ENCODE measurements around the gene THAP5. TPM values are rescaled to one million over a fixed set of nuclear protein-coding genes. Genes with fewer than 3 reads are reported as not detected.

Gene THAP5
- total RNA-seq, 1 donor from 2014 or later = 26.3 TPM

DNA sequence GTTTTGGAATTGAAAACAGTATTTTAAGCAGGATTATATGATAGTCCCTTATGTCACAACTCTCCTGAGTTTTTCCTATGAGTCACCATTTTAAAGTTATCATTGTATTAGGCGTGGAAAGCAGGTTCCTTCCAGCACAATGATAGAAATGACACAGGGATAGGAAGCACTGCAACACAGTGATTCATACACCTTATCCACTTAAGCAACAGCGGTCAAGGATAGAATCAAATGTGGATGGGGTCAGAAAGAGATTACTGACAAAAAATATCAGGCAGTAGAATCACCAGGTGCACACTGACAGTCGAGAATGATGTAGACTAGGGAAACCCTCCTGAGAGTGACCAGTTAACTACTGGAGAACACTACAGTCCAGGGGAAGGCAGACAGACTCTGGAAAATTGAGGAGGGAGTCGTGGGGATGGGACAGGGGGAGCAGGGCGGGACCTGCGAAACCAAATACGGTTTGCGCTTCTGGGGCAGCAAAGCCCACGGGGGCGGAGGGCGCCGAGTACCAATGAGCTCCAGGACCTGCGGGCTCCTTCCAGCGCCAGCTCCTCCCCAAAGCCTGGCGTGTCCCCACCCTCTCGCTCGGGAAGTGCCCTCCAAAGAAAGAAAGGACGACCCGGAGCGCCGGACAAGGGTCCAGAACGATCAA lies 44.0 kb downstream of the THAP5 start:
- peaks cover 56% of the 10 kb centered on the region for H3K4me1 Mint-ChIP-seq
- intact Hi-C loops (cut with micrococcal nuclease) = loop anchor here (10.0 kb wide), 1 partner anchor 631 kb away; the partner anchor contains the start of gene DLD
- peak overlapping the region; percentile 96 for H3K4me3 Mint-ChIP-seq
- H3K27me3 Mint-ChIP-seq = no peaks in the 10 kb centered on the region
- H3K27ac Mint-ChIP-seq = peak overlapping the region; percentile 97
- TF ChIP-seq, protein P1, sequence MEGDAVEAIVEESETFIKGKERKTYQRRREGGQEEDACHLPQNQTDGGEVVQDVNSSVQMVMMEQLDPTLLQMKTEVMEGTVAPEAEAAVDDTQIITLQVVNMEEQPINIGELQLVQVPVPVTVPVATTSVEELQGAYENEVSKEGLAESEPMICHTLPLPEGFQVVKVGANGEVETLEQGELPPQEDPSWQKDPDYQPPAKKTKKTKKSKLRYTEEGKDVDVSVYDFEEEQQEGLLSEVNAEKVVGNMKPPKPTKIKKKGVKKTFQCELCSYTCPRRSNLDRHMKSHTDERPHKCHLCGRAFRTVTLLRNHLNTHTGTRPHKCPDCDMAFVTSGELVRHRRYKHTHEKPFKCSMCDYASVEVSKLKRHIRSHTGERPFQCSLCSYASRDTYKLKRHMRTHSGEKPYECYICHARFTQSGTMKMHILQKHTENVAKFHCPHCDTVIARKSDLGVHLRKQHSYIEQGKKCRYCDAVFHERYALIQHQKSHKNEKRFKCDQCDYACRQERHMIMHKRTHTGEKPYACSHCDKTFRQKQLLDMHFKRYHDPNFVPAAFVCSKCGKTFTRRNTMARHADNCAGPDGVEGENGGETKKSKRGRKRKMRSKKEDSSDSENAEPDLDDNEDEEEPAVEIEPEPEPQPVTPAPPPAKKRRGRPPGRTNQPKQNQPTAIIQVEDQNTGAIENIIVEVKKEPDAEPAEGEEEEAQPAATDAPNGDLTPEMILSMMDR (IDR thresholded peaks at IDR 0.05) = no peak
- ChIA-PET POLR2A (interaction anchor here (0.8 to 4.8 kb wide), 16 partner anchors 10 to 782 kb away, joined by 3 to 125 read pairs (median 4); partner anchors contain the start of genes CBLL1, DNAJB9 and THAP5), CTCF (interaction anchor here (1.0 to 2.6 kb wide), 6 partner anchors 22 to 80 kb away, joined by 3 to 12 read pairs (median 4); partner anchors contain the start of genes DNAJB9 and THAP5)
- DNase-seq = no peak
- no peaks in the 10 kb centered on the region for H3K9me3 Mint-ChIP-seq
- H3K36me3 Mint-ChIP-seq (ENCODE audit: low read depth) = peaks cover 33% of the 10 kb centered on the region
- peak; percentile 26 for ATAC-seq (ENCODE audit: low read depth)

DNA sequence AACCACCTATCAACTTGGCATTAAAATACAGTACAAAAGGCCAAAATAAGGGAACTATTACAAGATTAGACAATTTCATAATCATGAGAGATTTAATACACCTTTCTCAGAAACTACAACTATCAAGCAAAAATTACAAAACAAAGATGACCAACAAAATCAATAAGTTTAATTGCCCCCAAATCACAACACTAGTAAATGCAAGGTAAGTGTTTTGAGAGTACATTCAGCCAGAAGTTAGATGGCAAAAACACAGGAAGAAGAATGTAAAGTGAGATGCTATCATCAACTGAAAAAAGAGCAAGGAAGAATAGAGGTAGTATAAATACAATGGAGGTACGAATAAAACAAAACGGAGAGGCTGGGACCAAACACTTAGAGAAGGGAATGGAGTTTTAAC lies 46.7 kb downstream of the THAP5 start:
- ATAC-seq (ENCODE audit: low read depth) = no peak
- peak overlapping the region; percentile 24 for H3K4me3 Mint-ChIP-seq
- ChIA-PET CTCF (interaction anchor here (0.8 kb wide), 1 partner anchor 26 kb away, joined by 3 read pairs; no protein-coding TSS in a partner anchor), POLR2A (interaction anchor here (4.8 kb wide), 1 partner anchor 19 kb away, joined by 68 read pairs; no protein-coding TSS in a partner anchor)
- peaks cover 68% of the 10 kb centered on the region for H3K4me1 Mint-ChIP-seq
- DNase-seq = no peak
- TF ChIP-seq, protein P1 (IDR thresholded peaks at IDR 0.05) = no peak
- intact Hi-C loops (cut with micrococcal nuclease) = loop anchor here (10.0 kb wide), 1 partner anchor 628 kb away; the partner anchor contains the start of gene DLD
- H3K9me3 Mint-ChIP-seq = peaks cover 2% of the 10 kb centered on the region
- peaks cover 56% of the 10 kb centered on the region for H3K36me3 Mint-ChIP-seq (ENCODE audit: low read depth)
- H3K27me3 Mint-ChIP-seq = no peaks in the 10 kb centered on the region
- peak overlapping the region; percentile 25 for H3K27ac Mint-ChIP-seq

DNA sequence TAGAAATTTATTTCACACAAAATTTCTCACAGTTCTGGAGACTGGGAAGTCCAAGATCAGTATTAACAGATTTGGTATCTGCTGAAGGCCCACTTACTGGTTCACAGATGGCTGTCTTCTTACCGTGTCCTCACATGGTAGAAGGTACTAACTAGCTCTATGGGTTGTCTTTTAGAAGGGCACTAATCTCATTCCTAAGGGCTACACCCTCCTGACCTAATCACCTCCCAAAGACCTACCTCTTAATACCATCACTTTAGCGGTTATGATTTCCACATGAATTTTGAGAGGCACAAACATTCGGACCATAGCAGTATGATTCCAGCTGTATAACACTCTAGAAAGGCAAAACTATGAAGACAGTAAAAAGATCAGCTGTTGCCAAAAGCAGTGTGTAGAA lies 51.6 kb downstream of the THAP5 start:
- Mint-ChIP-seq H3K4me3 (no peak overlapping the region), H3K27ac (no peak overlapping the region), H3K4me1 (peaks cover 65% of the 10 kb centered on the region), H3K36me3 (ENCODE audit: low read depth) (peaks cover 72% of the 10 kb centered on the region), H3K9me3 (peaks cover 2% of the 10 kb centered on the region), H3K27me3 (no peaks in the 10 kb centered on the region)
- ATAC-seq (ENCODE audit: low read depth) (no peak), DNase-seq (no peak)
- POLR2A ChIA-PET = interaction anchor here (1.0 to 1.5 kb wide), 2 partner anchors 9 to 14 kb away, joined by 4 to 6 read pairs; no protein-coding TSS in a partner anchor
- CTCF ChIA-PET = interaction anchor here (0.9 kb wide), 1 partner anchor 14 kb away, joined by 4 read pairs; no protein-coding TSS in a partner anchor
- TF ChIP-seq, protein P1 (IDR thresholded peaks at IDR 0.05) = no peak
- intact Hi-C loops (cut with micrococcal nuclease) = no loop called here

DNA sequence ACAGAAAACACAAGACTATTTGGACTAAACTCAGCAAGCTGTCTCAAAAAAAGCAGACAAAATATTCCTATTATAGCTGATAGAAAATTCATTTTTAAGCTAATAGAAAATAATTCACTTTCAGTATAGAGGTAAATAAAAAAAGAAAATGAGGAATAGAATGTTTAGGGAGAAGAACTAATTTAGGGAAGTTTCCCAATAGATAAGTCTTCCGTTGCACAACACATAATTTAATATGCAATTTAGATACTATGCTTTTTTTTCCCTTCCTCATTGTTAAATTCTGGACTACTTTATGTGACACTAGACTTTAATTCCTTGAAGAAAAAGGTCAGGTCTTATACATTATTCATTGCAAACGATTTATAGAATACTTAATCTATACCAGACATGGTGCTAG lies 53.9 kb downstream of the THAP5 start:
- Mint-ChIP-seq H3K4me1 (peaks cover 61% of the 10 kb centered on the region), H3K27me3 (no peaks in the 10 kb centered on the region), H3K4me3 (no peak overlapping the region), H3K36me3 (ENCODE audit: low read depth) (peaks cover 73% of the 10 kb centered on the region), H3K27ac (no peak overlapping the region), H3K9me3 (peaks cover 2% of the 10 kb centered on the region)
- TF ChIP-seq, protein P1 (IDR thresholded peaks at IDR 0.05) = no peak
- ChIA-PET POLR2A (interaction anchor here (1.4 to 1.5 kb wide), 2 partner anchors 10 to 54 kb away, joined by 5 to 6 read pairs; partner anchors contain the start of genes DNAJB9, PNPLA8 and THAP5), CTCF (no interaction called here)
- DNase-seq (no peak), ATAC-seq (ENCODE audit: low read depth) (no peak)
- intact Hi-C loops (cut with micrococcal nuclease) = no loop called here

- Mint-ChIP-seq H3K9me3 (peaks cover 2% of the 10 kb centered on the region), H3K4me1 (peaks cover 58% of the 10 kb centered on the region), H3K27me3 (no peaks in the 10 kb centered on the region), H3K36me3 (ENCODE audit: low read depth) (peaks cover 75% of the 10 kb centered on the region), H3K4me3 (no peak overlapping the region), H3K27ac (peak overlapping the region; percentile 30)
- intact Hi-C loops (cut with micrococcal nuclease) = no loop called here
- ATAC-seq (ENCODE audit: low read depth) (no peak), DNase-seq (no peak)
- ChIA-PET POLR2A (interaction anchor here (1.4 to 1.5 kb wide), 2 partner anchors 10 to 55 kb away, joined by 5 to 6 read pairs; partner anchors contain the start of genes DNAJB9, PNPLA8 and THAP5), CTCF (no interaction called here)
- TF ChIP-seq, protein P1 (IDR thresholded peaks at IDR 0.05) = no peak
Observed at GRCh38 chr7:108515013-108515412, 54.5 kb downstream of the THAP5 start.

Data from activated B cell treated with CpG ODN at 0.5 μM for 24 hours (primary cell).